Tibial nerve (tissue), 4 donors: ENCODE data around the gene ZNF800.

Source experiments
- EP300 ChIP-seq, 2 donors: sonication (generic); formaldehyde crosslinking; IDR thresholded peaks; one replicate each; pipeline ENCODE4 v1.6.1; 2017; ENCODE audit warnings: antibody characterized with exemption in 2 of 2, mild to moderate bottlenecking in 1 of 2
- TF ChIP-seq, protein P1 (sequence below), 5 experiments: fragments of 200-600 bp in 3 of 5; fragments of 450-650 bp in 2 of 5; sonication (generic) in 3 of 5; IDR thresholded peaks; one replicate each; pipeline ENCODE4 v1.5.1; 2016 to 2019; ENCODE audit warnings: antibody characterized with exemption in 5 of 5, mild to moderate bottlenecking in 3 of 5, moderate library complexity in 2 of 5

DNA sequence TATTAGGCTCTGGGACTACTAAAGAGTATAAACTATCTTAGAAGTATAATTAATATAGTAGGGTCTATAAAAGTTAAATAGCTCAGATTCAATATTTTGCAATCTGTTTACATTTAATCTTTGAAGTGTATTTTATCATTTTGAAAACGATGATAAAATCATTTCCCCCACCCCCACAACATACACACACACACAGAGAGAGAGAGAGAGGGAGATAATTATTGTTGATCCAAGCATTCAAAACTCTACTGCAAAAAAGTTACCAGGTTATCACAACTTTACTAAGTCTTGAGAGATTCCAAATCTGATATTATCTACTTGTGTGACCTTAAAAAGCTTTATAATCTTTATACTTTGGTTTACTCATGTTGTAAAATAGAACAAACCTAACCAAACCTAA is 14.0 kb downstream of the ZNF800 start:
- TF ChIP-seq, protein P1, sequence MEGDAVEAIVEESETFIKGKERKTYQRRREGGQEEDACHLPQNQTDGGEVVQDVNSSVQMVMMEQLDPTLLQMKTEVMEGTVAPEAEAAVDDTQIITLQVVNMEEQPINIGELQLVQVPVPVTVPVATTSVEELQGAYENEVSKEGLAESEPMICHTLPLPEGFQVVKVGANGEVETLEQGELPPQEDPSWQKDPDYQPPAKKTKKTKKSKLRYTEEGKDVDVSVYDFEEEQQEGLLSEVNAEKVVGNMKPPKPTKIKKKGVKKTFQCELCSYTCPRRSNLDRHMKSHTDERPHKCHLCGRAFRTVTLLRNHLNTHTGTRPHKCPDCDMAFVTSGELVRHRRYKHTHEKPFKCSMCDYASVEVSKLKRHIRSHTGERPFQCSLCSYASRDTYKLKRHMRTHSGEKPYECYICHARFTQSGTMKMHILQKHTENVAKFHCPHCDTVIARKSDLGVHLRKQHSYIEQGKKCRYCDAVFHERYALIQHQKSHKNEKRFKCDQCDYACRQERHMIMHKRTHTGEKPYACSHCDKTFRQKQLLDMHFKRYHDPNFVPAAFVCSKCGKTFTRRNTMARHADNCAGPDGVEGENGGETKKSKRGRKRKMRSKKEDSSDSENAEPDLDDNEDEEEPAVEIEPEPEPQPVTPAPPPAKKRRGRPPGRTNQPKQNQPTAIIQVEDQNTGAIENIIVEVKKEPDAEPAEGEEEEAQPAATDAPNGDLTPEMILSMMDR (IDR thresholded peaks at IDR 0.05): no peak
- no peak for TF ChIP-seq EP300 (IDR thresholded peaks at IDR 0.05)
